B cell (primary cell): ENCODE results near the gene EPS8L3.

ENCODE experiments used
- CTCF ChIP-seq: fragments of 200-600 bp; IDR thresholded peaks from one replicate; pipeline ENCODE4 v1.8.0; 2022; ENCODE audit warnings: antibody characterized with exemption, mild to moderate bottlenecking
- EZH2 ChIP-seq: IDR thresholded peaks from 2 replicates; pipeline ENCODE4 v1.6.1; 2012; ENCODE audit warnings: borderline replicate concordance, low read depth, mild to moderate bottlenecking, moderate library complexity, low read length; ENCODE audit not compliant: insufficient read depth, poor library complexity, severe bottlenecking

GRCh38 chr1:109808703-109809102 lies 45.0 kb upstream of the EPS8L3 start:
- TF ChIP-seq CTCF (no peak), EZH2 (no peak)
